Activated CD8-positive, alpha-beta memory T cell treated with anti-CD3 and anti-CD28 coated beads for 1 hour (primary cell): Measurements from ENCODE around the gene NUDT14.

Source experiments
- DNase-seq, 2 donors: peaks; one replicate each; pipeline ENCODE4 v3.0.0-alpha.2; 2020; ENCODE audit warnings: low read depth in 1 of 2; ENCODE audit errors: extremely low read depth in 1 of 2

NUDT14 gene

DNA sequence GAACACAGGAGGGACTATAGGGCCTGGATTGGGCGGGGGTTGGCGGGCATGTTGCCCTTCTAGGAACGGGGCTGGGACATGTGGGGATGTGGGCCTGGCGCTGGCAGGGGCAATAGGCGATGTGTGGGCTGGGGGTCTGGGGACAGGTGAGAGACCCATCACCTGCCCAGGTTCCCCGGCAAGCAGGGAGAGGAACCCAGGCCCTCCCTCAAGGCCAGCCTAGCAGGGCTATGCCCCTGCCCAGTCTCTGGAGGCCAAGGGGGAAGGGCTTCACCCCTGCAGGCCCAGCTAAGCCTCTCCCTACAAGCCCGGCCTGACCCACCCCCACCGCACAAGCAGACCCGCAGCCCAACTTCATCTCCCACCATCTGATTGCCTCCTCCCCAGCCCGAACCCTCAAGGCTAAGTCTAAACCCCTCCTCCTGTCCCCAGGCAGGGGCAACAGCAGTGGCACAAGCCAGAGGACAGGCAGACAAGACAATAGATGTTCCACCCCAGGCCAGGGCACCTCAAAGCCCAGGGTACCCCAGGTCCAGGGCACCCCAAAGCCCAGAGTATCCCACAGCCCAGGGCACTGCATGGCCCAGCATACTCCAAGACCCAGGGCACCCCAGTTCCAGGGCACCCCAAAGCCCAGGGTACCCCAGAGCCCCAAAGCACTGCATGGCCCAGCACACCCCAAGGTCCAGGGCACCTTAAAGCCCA is 19.0 kb downstream of the NUDT14 start:
- DNase-seq = no peak

DNA sequence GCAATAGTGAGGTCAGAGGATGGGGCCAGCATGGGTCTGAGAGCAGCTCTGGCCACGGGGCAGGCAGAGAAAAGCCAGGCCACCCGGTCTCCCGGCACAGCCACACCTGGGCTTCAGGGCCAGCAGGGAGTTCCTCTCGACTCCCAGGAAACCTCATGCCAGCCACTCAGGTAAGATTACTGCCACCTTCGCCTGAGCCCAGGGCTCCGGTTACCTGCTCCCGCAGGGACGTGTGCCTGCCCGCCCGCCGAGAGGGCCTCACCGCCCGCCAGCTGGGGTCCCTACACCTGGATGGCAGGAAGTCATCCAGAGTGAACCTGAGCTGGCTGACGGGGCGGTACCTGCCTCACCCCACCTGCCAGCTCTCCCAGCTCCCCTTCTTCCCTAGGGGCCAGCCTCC is 19.8 kb downstream of the NUDT14 start:
- no peak for DNase-seq

DNA sequence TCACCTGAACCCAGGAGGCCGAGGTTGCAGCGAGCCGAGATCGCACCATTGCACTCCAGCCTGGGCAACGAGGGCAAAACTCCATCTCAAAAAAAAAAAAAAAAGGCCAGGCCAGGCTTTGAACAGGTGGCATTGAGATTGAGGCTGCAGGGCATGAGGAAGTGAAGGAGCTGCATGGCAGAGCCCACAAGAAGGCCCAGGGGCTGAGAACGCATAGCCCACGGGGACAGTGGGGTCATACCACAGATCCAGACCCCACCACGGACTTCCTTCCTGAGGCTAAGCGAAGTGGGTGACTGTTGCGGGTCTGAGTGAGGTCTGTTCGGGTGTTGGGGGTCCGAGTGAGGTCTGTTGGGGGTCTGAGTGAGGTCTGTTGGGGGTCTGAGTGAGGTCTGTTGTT is 20.3 kb downstream of the NUDT14 start:
- DNase-seq = no peak

DNA sequence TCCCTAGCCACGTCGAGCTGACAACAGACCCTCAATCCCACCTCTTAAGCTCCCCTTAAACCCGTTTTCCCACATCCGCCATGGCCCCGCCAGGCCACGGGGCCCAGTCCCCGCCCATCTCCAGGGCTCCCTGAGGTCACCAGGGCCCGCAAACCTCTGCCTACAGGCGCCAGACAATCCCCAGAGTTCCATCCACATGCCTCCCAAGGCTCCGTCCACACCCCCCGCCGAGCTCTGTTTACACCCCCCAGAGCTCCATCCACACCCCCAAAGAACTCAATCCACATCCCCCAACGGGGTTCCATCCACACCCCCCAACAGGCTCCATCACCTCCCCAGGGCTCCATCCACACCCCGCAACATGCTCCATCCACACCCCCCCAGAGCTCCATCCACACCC is 21.8 kb downstream of the NUDT14 start:
- no peak for DNase-seq

DNA sequence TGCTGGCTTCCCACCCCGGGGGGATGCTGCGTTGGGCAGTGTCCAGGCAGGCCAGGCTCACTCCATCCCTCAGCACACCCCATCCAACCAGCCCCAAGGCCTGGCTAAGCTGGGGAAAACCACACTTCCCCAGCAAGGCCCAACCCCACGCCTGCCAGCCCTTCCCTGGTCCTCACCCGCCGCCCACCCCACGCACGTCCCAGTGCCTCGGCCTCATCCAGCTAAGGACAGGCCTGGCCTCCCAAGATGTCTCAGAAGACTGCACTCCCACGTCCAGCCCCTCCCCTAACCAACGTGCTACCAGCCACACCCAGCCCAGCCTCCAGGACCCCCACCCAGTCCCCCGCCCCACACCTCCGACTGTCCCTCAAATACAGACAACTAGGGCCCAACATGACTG is 22.3 kb downstream of the NUDT14 start:
- DNase-seq = no peak

DNA sequence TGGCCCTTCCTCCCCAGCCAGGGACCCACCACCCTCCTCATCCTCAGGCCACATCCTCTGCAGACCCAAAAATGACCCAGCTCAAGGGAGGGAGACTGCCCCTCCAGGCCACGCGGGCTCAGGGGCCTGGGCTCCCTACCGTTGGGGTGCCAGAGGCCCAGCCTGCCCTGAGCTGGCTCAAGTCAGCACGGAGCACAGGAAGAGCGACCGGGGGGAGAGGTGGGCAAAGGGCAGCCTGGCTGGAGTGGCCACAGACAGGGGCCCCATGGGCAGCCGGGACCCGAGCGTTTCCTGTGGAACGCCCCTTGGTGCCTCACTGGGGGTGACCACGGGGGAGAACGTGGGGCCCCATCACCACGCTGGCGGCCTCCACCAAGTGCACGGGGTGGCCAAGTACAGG is 23.2 kb downstream of the NUDT14 start:
- no peak for DNase-seq

DNA sequence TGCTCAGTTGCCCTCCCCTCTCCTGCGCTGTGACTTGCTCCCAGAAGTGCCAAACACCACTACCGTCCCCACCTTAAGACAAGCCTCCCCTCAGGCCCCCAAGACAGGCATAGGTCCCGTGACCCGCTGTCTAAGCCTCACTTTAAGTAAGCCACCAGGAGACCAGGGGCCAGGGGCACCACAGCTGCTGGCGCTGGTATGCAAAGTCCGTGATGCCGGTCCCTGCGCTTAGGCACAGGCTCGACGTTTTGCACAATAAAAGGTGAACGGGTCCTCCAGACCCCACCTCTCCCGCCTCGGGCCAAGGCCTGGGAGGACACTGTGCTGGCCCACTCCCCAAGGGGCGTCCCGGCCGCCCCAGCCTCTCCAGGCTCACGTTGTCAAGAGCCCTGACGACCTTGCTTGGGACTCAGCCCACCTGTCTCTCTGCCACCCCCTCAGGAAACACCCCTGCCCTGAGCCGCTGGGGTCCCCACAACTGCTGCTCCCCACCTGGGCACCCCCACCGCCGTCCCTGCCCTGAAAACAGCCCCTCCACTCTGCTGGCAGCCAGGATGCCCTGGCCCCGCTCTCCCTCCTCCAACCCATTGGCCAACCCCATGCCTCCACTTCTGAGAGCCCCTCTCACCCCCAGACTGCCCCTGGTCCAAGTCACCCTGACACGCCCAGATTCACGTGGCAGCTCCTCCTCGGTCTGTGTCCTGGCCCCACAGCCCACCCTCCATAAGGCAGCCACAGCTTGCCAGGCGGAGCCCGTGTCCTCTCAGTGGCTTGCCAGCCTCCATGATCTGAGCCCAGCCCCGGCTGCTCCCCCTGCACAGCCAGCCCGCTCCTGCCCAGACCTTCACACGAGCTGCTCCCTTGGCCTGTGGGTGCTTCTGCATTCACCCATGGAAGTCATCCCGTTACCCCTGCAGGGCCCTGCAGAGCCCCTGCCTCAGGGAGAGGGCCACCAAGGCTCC is 24.4 kb downstream of the NUDT14 start:
- DNase-seq = no peak

DNA sequence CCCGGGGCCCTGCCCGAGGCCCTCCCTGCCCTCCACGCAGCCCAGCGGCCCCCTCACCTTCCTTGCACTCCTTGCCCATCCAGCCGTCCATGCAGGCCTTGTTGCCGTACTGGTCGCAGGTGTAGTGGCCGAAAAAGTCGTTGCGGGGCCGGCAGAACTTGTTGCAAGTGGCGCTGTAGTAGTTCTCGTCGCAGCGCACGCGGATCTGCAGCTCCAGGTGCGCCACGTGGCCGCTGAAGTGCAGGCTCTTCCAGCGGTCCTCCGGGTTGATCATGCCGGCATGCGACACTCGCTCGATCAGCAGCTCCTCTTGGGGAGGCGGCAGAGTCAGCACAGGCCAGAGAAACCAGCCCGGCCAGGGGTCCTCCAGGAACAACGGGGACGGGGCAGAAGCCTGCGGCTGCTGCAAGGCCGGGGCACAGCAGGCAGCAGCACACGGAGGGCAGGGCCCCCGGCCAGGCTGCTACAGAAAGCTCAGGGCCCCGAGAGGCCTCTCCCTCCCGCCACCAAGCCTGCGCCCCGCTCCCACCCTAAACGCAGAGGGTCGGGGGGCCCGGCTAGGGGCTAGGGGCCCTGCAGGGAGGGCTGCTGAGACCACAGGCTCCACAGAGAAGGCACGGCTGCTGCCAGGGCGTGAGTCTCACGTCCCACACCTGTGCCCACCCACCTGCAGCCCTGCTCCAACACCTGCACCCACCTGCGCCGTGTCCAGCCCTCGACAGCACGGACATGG is 25.3 kb downstream of the NUDT14 start:
- DNase-seq = no peak

DNA sequence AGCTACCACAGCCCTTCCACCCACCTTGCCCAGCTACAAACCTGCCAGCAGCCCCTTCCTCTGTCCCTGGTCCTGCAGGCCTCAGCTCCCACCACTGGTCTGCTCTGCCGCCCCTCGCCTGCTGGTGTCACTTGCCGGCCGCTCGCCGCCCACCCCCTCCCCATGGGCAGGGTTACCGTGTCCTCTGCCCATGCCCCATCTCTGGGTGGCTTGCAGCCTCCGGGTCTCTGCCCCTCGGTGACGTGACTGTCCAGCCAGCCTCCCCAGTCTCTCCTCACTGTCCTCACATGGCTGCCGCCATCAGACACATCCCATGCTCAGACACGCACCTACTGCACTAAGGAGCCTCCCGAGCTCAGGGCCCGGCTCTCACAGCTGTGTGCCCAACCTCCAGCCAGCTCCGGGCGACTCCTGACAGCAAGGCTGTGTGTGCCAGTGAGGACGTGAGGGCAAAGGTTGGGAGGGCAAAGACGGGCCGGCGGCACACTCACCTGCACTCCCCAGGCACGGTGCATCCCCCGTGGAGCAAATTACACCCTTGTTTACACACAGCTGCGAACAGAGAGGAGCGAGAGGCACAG is 26.0 kb downstream of the NUDT14 start:
- DNase-seq = no peak

DNA sequence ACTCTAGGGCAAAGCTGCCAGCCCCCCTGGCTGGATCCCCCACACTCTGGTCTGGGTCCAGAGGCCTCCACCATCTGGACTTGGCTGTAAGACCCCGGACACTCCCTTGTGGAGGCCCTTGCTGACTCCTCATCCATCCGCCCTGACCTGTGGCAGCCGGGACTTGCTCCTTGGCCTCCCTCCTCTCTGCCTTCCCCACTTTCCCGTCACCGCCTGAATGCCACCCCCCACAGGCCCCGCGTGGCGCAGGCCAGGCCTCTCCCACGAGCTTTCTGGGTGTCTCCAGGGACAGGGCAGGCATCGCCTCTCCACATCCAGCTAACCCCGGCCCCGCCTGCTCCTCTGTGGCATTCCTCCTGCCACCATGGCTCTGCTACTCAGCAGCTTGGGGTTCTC is 26.6 kb downstream of the NUDT14 start:
- DNase-seq = no peak

DNA sequence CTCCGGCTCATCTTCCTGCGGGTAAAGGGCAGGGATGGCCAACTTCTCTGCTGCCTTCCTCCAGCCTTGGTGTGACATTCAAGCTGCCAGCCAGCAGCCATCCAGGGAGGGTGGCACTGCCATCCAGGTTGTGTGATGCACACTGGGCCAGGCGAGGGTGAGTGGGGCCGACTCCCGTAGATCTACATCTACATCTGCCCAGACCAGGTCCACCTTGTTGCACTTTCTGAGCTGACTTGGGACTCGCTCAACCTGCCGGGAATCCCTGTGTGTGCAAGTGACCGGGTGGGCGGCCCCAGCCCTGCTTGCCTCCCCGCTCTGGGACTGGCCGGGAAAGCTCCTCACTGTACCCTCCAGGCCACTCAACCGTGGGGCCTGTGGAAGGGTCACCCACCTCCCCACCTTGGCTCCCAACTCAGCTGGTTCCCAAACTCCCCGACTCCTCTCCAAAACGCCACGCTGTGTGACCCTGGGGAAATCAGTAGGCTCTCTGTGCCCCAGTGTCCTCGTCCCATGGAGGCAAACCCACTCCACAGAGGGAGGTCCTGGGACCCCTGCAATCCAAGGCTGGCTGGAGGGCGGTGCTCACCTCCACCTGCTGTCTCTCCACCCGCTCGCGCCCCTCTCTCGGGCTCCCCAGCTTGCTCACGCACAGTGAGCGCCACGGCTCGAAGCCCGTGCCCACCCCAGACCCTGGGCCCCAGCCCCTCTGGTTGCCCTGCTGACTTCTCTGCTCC is 27.2 kb downstream of the NUDT14 start:
- no peak for DNase-seq

DNA sequence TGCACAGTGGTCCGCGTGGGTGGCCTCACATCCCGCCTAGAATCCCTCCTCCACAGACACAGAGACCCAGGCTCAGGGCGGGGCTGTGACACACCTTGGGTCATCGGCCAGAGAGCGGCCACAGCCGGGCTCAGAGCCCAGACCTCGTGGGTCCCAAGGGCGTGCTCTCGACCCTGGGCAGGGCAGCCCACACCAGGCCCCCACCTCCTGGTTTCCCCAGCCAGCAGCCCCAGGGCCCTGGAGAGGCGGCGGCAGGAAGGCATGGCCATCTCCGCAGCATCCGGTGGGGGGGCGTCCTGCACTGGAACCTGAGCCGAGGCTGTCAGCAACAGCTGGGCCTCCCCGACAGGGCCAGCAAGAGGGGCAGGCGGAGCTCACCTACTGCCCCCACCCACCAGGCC is 27.8 kb downstream of the NUDT14 start:
- no peak for DNase-seq

DNA sequence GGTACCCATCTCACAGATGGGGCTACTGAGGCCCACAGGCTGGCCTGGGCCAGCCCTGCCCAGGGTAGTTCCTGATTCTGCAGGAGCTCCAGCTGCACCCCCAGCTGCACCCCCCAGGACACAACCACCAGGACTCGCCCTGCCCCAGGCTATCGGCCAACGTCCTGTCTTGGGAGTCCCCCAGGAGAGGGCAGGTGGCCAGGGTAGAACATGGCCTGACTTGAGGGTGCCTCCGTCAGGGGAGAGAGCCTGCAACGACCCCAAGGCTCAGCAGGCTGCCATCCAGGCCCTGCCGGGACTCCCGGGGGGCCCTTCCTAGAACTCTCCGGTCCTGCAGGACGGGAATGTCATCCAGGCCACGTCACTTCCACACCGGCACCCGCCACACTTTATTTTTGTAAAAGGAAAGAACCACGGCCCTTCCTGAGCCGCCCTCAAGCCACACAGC is 28.3 kb downstream of the NUDT14 start:
- no peak for DNase-seq

DNA sequence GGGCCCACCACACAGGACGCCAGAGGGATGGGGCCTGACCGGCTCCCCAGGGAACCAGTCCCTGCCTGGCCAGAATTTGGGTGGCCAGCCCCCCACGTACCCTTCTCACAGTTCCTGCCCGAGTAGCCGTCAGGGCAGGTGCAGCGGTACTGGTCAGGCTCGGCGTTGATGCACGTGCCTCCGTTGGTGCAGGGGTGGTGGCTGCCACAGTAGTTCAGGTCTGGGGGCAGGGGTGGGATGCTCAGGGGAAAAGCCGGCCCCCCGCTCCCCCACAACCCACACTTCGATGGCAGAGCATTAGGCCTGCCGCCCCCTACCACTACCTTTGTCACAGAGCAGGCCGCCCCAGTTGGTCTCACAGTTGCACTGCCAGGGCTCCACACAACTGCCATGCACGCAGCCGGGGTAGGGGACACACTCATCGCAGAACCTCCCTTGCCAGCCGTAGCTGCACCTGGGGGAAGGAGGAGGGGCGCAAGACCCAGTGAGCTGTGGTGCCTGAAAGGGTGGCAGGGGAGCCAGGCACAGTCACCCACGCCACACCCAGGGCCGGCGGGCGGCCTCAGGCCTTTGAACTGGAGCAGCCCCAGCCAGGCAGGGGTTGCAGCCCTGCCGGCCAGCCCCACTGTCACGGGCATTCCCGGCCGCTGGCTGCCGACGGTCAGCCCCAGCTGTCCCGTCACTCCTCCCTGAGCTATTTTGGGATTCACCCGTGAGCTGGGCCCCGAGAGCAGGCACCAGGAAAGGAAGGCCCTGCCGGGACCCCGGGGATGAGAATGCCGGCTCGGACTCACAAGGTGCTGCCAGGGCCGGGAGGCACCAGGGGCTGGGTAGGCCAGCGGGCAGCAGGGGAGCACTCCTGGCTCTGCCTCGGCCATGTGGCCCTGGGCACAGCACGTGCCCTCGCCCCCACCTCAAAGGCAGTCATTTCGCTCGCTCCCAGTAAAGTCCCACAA is 29.0 kb downstream of the NUDT14 start:
- DNase-seq = no peak

DNA sequence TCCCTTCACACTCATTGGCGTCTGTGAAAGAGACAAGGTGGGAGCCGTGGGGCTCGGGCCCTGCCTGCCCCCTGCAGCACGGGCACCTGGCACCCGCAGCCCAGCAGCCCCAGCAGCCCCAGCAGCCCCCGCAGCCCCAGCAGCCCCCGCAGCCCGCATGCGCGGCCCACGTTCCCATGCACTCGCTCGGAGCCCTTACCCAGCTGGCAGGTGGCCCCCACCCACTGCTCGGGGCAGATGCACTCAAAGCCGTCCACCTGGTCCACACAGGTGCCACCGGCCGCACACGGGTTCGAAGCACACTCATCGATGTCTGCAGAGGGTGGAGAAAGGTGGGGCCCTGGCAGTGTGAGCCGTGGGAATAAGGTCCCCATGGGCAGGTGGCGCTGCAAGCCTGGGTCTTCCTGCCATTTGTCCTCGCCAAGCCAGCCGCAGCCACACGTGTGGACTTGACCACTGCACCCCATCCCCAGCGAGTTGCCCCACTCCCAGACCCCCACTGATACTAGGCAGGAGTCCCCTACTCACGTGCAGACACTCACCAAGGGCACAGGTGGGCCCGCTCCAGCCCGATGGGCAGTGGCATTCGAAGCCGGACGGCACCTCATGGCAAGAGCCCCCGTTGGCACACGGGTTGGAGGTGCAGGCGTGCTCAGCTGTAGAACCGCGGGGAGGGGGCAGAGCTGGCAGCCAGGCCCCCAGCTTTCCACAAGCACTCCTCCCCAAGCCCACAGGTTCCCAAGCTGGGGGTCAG is 29.9 kb downstream of the NUDT14 start:
- DNase-seq = no peak

DNA sequence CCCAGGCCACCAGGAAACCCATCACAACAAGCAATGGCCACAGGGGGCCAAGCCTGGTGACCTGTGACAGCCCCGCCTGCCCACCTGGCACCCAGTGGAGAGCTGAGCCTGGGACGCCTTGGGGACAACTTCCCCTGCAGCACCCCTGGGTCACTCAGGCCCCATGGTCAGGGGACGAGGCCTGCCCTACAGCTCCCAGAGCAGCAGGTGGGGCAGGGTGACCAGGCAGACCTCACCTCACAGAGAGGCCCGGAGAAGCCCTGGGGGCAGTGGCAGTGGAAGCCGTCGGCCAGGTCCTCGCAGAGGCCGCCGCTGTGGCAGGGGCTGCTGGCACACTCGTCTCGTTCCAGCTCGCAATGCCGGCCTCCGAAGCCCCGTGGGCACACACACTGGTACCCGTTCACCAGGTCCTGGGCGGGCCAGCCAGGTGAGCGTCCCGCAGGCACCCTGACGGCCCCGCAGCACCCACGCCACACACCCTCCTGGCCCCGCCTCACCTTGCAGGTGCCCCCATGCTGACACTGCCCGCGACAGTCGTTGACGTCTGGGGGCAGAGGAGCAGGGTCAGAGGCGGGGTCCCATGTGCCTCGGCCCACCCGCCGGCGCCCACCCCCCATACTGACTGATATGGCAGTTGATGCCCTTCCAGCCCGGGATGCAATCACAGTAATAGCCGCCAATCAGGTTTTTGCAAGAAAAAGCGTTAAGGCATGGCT is 30.6 kb downstream of the NUDT14 start:
- no peak for DNase-seq

DNA sequence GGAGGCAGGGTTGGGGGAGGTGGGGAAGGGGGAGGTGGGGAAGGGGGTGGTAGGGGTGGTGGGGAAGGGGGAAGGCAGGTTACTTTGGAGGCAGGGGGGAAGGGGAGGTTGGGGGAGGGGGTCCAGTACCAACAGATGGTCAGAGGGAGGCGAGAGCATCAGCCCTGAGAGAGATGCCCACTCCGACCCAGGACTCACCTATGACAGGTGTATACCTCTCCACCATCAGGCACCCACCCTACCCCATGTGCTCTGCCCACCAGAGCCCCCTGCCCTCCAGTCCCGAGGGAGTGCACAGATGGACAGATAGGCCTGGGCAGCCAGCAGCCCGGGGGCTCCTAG is 31.1 kb downstream of the NUDT14 start:
- no peak for DNase-seq

DNA sequence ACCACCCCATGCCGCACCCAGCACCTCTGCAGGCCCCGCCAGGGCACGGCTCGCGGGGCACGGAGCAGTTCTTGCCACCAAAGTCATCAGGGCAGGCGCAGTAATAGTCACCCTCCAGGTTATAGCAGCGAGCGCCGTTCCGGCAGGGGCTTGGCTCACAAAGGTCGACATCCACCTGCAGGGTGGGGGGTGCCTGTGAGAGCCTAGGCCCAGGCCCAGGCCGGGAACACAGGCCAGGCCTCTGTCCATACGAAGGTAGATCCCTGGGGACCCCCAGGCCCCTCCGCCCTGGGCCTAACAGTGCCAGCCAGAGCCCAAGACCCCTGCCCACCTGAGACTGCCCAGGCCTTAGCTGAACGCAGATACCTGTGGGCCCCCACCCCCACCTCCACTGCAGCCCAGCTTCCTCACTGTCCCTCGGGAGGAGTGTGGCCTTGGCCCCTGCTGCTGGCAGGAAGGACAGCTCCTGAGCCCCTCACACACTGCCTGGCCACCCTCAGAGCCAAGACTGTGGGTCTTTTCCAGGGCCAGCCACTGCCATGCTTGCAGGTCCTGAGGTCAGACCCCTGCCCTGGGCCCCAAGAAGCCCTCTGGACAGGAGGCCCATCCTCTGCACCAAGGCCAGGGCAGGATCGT is 31.8 kb downstream of the NUDT14 start:
- no peak for DNase-seq
